PC-3 (cell line): ENCODE data around the gene SH3RF3. TPM values are rescaled to one million over a fixed set of nuclear protein-coding genes. Genes with fewer than 3 reads are reported as not detected.

Experiments
- ATAC-seq: fragments of 200-7000 bp; cut with Tn5 transposase; 2 replicates; pipeline ENCODE4 v1.9.1; 2020; ENCODE audit warnings: mild to moderate bottlenecking, moderate library complexity
- BruUV-seq: library from RNA; stranded (reverse); fragments of 400-500 nt; replicated peaks from 2 replicates; lab custom pipeline; 2021; lab: Mats Ljungman, UMichigan
- CTCF ChIA-PET: fragments of 300-600 bp; sonication (Branson Sonifier 250); formaldehyde crosslinking; loops from one replicate; lab custom pipeline; 2022; ENCODE audit warnings: antibody characterized with exemption; lab: Charles Lee
- POLR2A ChIA-PET: fragments of 300-600 bp; sonication (Branson Sonifier 250); formaldehyde crosslinking; loops from one replicate; lab custom pipeline; 2022; ENCODE audit warnings: antibody characterized with exemption; ENCODE audit not compliant: unreplicated experiment; lab: Charles Lee
- DNase-seq: peaks from one replicate; pipeline ENCODE4 v3.0.0-alpha.2; 2015
- H2AFZ ChIP-seq: fragments of 300-600 bp; sonication (generic); 2 replicates; pipeline ENCODE4 v1.6.0; 2016; ENCODE audit warnings: antibody characterized with exemption, low read length
- H3F3A ChIP-seq: fragments of 300-600 bp; sonication (generic); one replicate; pipeline ENCODE4 v1.6.0; 2017; ENCODE audit warnings: antibody characterized with exemption, low read length, control low read depth, mild to moderate bottlenecking; ENCODE audit not compliant: unreplicated experiment
- H3K27ac ChIP-seq: fragments of 300-600 bp; sonication (generic); 2 replicates; pipeline ENCODE4 v1.5.1; 2016; ENCODE audit warnings: mild to moderate bottlenecking, low read length
- H3K27me3 ChIP-seq: fragments of 300-600 bp; sonication (generic); 2 replicates; pipeline ENCODE4 v1.6.1; 2016; ENCODE audit warnings: low read length, mixed read lengths
- H3K36me3 ChIP-seq: fragments of 300-600 bp; sonication (generic); 2 replicates; pipeline ENCODE4 v1.6.1; 2016; ENCODE audit warnings: low read depth, mixed run types, low read length, mixed read lengths
- H3K4me1 ChIP-seq: fragments of 300-600 bp; sonication (generic); 2 replicates; pipeline ENCODE4 v1.5.1; 2016; ENCODE audit warnings: low read length; ENCODE audit not compliant: insufficient read depth
- H3K4me2 ChIP-seq: fragments of 300-600 bp; sonication (generic); 2 replicates; pipeline ENCODE4 v1.6.0; 2016; ENCODE audit warnings: low read length
- H3K4me3 ChIP-seq: fragments of 300-600 bp; sonication (generic); 2 replicates; pipeline ENCODE4 v1.5.1; 2016; ENCODE audit warnings: mild to moderate bottlenecking, low read length, mixed read lengths
- H3K79me2 ChIP-seq: fragments of 300-600 bp; sonication (generic); 2 replicates; pipeline ENCODE4 v1.6.1; 2017; ENCODE audit warnings: low read length, mixed read lengths
- H3K9ac ChIP-seq: fragments of 300-600 bp; sonication (generic); 2 replicates; pipeline ENCODE4 v1.6.0; 2016; ENCODE audit warnings: mild to moderate bottlenecking, low read length
- H3K9me2 ChIP-seq: fragments of 300-600 bp; sonication (generic); replicated peaks from 2 replicates; pipeline ENCODE4 v1.6.1; 2016; ENCODE audit warnings: mixed run types, low read length, mixed read lengths
- H3K9me3 ChIP-seq: fragments of 300-600 bp; sonication (generic); 2 replicates; pipeline ENCODE4 v1.6.1; 2016; ENCODE audit warnings: low read length, mixed read lengths
- H4K20me1 ChIP-seq: fragments of 300-600 bp; sonication (generic); 2 replicates; pipeline ENCODE4 v1.6.1; 2016; ENCODE audit warnings: low read length, mixed read lengths
- EZH2 ChIP-seq: fragments of 300-600 bp; sonication (generic); IDR thresholded peaks from one replicate; pipeline ENCODE4 v1.6.1; 2017; ENCODE audit warnings: antibody characterized with exemption, mild to moderate bottlenecking, low read length; ENCODE audit not compliant: unreplicated experiment
- EZH2phosphoT487 ChIP-seq: fragments of 300-600 bp; sonication (generic); IDR thresholded peaks from 2 replicates; pipeline ENCODE4 v1.6.1; 2018; ENCODE audit warnings: mild to moderate bottlenecking, antibody characterized with exemption, low read length, borderline replicate concordance
- intact Hi-C: fragments of 100-400 bp; cut with micrococcal nuclease; formaldehyde crosslinking; loops from 2 replicates; pipeline ENCODE4 v1.9.0; 2023
- total RNA-seq: library from RNA; depleted of rRNA; stranded (reverse); fragments of >200 nt; gene quantifications from 2 replicates; pipeline ENCODE4 v1.2.3, GENCODE V29; 2014
- TF ChIP-seq, protein P1 (sequence below): fragments of 300-600 bp; sonication (generic); conservative IDR thresholded peaks from 2 replicates; pipeline ENCODE4 v1.5.1; 2017; ENCODE audit warnings: antibody characterized with exemption, low read depth, mild to moderate bottlenecking, low read length

SH3RF3 gene
- total RNA-seq, 1 experiment from 2014 or later, result 11.7 TPM

DNA sequence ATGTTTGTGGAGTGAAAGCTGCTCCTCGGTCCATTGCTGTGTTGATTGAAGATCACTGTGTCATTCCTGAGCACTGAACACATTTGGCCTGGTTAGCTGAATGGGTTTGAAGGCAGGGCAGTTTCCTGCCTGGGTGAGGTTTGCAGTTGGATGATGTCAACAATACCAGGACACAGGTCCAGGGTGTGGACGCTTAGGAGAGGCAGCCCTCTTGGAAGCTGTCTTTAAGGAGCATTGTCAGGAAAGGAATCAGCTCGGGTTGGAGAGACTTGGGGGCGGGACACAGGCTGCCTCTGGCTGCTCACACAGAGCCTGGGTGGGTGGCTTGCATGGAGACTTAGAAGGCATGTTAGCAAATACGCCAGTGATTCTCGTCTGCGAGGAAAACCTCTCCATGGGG lies 247.1 kb downstream of the SH3RF3 start:
- Histone ChIP-seq H3F3A (no peaks in the 10 kb centered on the region), H3K9ac (no peak overlapping the region), H3K27ac (no peak overlapping the region), H3K27me3 (no peaks in the 10 kb centered on the region), H3K9me3 (no peaks in the 10 kb centered on the region), H3K4me3 (no peak overlapping the region), H3K9me2 (no peaks in the 10 kb centered on the region), H4K20me1 (no peaks in the 10 kb centered on the region), H2AFZ (no peak overlapping the region), H3K79me2 (no peaks in the 10 kb centered on the region), H3K4me1 (peaks cover 11% of the 10 kb centered on the region), H3K4me2 (no peak overlapping the region), H3K36me3 (no peaks in the 10 kb centered on the region)
- TF ChIP-seq EZH2 (no peak), EZH2phosphoT487 (no peak)
- TF ChIP-seq, protein P1, sequence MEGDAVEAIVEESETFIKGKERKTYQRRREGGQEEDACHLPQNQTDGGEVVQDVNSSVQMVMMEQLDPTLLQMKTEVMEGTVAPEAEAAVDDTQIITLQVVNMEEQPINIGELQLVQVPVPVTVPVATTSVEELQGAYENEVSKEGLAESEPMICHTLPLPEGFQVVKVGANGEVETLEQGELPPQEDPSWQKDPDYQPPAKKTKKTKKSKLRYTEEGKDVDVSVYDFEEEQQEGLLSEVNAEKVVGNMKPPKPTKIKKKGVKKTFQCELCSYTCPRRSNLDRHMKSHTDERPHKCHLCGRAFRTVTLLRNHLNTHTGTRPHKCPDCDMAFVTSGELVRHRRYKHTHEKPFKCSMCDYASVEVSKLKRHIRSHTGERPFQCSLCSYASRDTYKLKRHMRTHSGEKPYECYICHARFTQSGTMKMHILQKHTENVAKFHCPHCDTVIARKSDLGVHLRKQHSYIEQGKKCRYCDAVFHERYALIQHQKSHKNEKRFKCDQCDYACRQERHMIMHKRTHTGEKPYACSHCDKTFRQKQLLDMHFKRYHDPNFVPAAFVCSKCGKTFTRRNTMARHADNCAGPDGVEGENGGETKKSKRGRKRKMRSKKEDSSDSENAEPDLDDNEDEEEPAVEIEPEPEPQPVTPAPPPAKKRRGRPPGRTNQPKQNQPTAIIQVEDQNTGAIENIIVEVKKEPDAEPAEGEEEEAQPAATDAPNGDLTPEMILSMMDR, result no peak
- POLR2A ChIA-PET, result no interaction called here
- CTCF ChIA-PET, result no interaction called here
- intact Hi-C loops, result no loop called here
- no TSS peak for BruUV-seq
- ATAC-seq, result peak; percentile 80
- DNase-seq, result peak; percentile 47

DNA sequence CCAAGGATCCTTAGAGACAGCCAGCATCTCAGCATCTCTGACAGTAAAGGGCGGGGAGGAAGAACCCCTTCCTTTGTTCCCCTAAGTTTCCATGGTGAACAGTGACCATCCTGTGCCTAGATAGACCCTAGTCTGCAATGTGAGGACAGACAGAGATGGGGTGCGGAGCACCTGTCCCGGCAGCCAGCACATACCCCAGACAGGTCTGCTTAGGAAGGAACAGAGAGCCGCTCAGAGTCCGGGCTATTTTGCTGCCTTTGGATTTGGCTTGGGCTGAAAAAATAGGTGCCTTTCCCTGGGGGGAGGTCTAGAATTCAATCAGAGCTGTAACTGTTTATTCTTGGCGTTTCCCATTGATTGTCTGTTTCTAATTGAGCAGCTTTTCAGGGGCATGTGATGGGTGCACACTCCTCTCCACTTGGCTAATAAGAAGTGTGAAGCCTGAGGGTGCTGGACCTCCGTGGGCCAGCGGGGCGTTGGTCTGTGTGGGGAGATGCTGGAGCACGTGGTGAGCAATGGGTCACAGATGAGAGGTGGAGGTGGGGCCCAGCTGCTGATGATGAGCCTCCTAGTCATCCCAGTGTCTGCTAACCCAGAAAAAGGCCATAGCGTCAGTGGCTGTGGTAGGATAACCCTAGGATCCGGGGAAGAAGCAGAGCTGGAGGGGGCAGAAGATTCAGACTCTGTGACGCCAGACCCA lies 247.9 kb downstream of the SH3RF3 start:
- Histone ChIP-seq H4K20me1 (no peaks in the 10 kb centered on the region), H3K4me3 (no peak overlapping the region), H3K9me2 (no peaks in the 10 kb centered on the region), H3K36me3 (no peaks in the 10 kb centered on the region), H3K4me1 (peaks cover 11% of the 10 kb centered on the region), H3K4me2 (no peak overlapping the region), H3K9me3 (no peaks in the 10 kb centered on the region), H3K27ac (no peak overlapping the region), H3F3A (no peaks in the 10 kb centered on the region), H2AFZ (no peak overlapping the region), H3K27me3 (no peaks in the 10 kb centered on the region), H3K79me2 (no peaks in the 10 kb centered on the region), H3K9ac (no peak overlapping the region)
- no TSS peak for BruUV-seq
- no peak for DNase-seq
- POLR2A ChIA-PET, result no interaction called here
- intact Hi-C loops, result no loop called here
- TF ChIP-seq EZH2phosphoT487 (no peak), EZH2 (no peak)
- TF ChIP-seq, protein P1, result no peak
- no peak for ATAC-seq
- CTCF ChIA-PET, result no interaction called here

DNA sequence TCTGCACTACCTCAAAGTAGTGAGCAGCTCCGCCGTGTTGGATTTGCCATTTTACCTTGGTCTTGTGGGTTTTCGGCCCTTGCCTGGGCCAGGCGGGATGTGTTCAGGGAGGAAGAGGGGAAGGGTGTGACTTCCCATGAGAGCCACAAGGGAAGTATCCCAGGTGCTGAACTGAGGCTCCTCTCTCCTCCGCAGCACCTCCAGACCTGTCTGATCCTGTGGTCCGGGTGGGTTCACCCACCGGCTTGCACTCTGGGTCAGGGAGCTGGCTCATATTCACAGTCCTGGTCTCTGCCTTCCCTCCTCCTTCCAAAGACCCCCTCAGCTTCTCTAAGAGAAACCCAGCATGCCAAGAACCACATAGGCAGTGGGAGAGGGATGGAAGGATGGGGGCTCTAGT lies 249.0 kb downstream of the SH3RF3 start:
- Histone ChIP-seq H3K4me3 (no peak overlapping the region), H3K36me3 (no peaks in the 10 kb centered on the region), H4K20me1 (no peaks in the 10 kb centered on the region), H3K79me2 (no peaks in the 10 kb centered on the region), H2AFZ (no peak overlapping the region), H3F3A (no peaks in the 10 kb centered on the region), H3K27me3 (no peaks in the 10 kb centered on the region), H3K9me3 (no peaks in the 10 kb centered on the region), H3K4me1 (peaks cover 16% of the 10 kb centered on the region), H3K27ac (no peak overlapping the region), H3K9ac (no peak overlapping the region), H3K9me2 (no peaks in the 10 kb centered on the region), H3K4me2 (no peak overlapping the region)
- TF ChIP-seq, protein P1, result no peak
- TF ChIP-seq EZH2 (no peak), EZH2phosphoT487 (no peak)
- CTCF ChIA-PET, result no interaction called here
- ATAC-seq, result no peak
- intact Hi-C loops, result no loop called here
- BruUV-seq, result no TSS peak
- no peak for DNase-seq
- POLR2A ChIA-PET, result interaction anchor here (0.5 kb wide), 1 partner anchor 27 kb away, joined by 4 read pairs; no protein-coding TSS in a partner anchor
